C4-2B (cell line): ENCODE measurements around the gene PRKCE.

ENCODE experiments used
- H3K27ac ChIP-seq: fragments of 450-650 bp; 2 replicates; pipeline ENCODE4 v1.5.1; 2017
- CTCF ChIP-seq: fragments of 450-650 bp; conservative IDR thresholded peaks from 2 replicates; pipeline ENCODE4 v1.5.1; 2017; ENCODE audit warnings: mild to moderate bottlenecking
- ZFX ChIP-seq: fragments of 450-650 bp; IDR thresholded peaks from 2 replicates; pipeline ENCODE4 v1.6.1; 2017

PRKCE gene

GRCh38 chr2:45623098-45623497 lies 28.4 kb upstream of the PRKCE start:
- no peak overlapping the region for H3K27ac ChIP-seq
- TF ChIP-seq ZFX (no peak), CTCF (no peak)

GRCh38 chr2:45625824-45626223 lies 25.7 kb upstream of the PRKCE start:
- H3K27ac ChIP-seq: no peak overlapping the region
- TF ChIP-seq ZFX: no peak
- TF ChIP-seq CTCF: no peak

GRCh38 chr2:45626387-45627221 lies 24.9 kb upstream of the PRKCE start:
- no peak overlapping the region; the same call in 1 of the 2 replicates for H3K27ac ChIP-seq
- TF ChIP-seq ZFX (no peak), CTCF (no peak)

- TF ChIP-seq CTCF: no peak
- no peak for TF ChIP-seq ZFX
- no peak overlapping the region for H3K27ac ChIP-seq
These were observed 23.6 kb upstream of the PRKCE start for GRCh38 chr2:45627911-45628310.

GRCh38 chr2:45629971-45630370 lies 21.5 kb upstream of the PRKCE start:
- no peak overlapping the region for H3K27ac ChIP-seq
- TF ChIP-seq ZFX (no peak), CTCF (no peak)

GRCh38 chr2:45631319-45631718 lies 20.2 kb upstream of the PRKCE start:
- H3K27ac ChIP-seq: no peak overlapping the region
- no peak for TF ChIP-seq ZFX
- TF ChIP-seq CTCF: no peak

GRCh38 chr2:45631955-45632354 lies 19.5 kb upstream of the PRKCE start:
- no peak for TF ChIP-seq CTCF
- TF ChIP-seq ZFX: no peak
- H3K27ac ChIP-seq: no peak overlapping the region
